GM20431 (cell line): ENCODE data around the gene CDC14B.

ENCODE experiments used
- in situ Hi-C: fragments of 300-500 bp; cut with MseI, MboI; formaldehyde crosslinking; loops from one replicate; pipeline ENCODE4 v1.15.0; 2020; ENCODE audit warnings: low sequenced_read_pairs; ENCODE audit not compliant: unreplicated experiment

CDC14B gene

GRCh38 chr9:96460882-96461281, 158.8 kb downstream of the CDC14B start:
- in situ Hi-C loops, result no loop called here

- in situ Hi-C loops, result no loop called here
These were observed 159.2 kb downstream of the CDC14B start for GRCh38 chr9:96460470-96460869.

DNA sequence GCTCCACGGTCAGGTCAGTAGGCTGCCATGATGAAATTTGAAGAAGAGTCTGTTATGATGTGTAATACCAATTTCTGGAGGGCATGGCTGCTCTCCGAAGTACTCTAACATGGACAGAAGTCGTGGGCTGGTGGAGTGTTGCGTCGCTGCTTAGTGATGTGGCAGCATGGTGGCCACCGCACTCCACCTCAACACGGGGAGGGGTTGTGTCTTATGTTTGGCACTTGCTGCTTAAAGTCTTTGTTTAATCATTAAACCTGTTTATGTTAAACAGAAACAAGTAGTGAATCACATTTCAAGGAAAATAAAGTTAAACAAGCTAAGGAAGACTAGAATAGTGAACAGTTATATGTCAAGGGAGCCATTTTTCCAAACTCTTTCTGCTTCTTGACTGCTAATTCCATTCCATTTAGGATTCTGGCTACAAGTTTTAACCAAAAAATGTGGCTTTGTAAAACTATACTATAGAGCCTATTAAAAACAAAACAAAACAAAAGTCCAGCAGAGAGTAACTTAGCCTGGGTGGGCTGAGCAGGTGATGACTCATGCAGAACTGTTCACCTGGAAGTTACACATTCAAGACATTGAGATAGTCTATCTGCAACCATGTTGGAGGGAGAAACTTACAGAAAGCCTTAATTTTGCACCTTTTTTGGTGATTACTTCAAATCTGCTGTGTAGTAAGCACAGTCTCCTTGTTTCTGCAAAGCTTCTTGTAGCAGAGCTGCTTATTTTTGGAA, 160.2 kb downstream of the CDC14B start:
- in situ Hi-C loops, result no loop called here

DNA sequence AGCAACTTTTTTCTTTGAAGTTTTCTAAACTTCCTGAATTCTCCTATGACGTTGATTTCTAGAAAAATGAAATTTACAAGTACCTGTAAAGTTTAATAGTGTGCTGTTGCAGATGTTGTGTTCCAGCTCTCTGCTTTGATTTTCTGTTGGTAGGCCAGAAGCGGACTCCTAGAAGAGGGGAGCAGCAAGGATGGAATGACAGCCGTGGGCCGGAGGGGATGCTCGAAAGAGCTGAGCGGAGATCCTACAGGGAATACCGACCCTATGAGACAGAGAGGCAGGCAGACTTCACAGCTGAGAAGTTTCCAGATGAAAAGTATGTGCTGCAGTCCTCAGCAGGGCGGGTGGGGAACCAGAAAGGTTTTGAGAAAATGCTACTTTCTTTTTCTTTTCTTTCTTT, 161.4 kb downstream of the CDC14B start:
- in situ Hi-C loops, result no loop called here

GRCh38 chr9:96457266-96457665, 162.4 kb downstream of the CDC14B start:
- in situ Hi-C loops, result no loop called here

- in situ Hi-C loops, result no loop called here
These were observed 166.0 kb downstream of the CDC14B start for GRCh38 chr9:96453625-96454024.

GRCh38 chr9:96450613-96451528, 168.8 kb downstream of the CDC14B start:
- in situ Hi-C loops, result no loop called here
